Astrocyte (in vitro differentiated cells and primary cell): ENCODE measurements around the gene SELENOF.

Experiments used
- CTCF ChIP-seq: IDR thresholded peaks from 2 replicates; pipeline ENCODE4 v1.5.1; 2011; ENCODE audit warnings: low read depth, mild to moderate bottlenecking, inconsistent platforms, low read length, moderate library complexity; ENCODE audit not compliant: insufficient read depth
- EZH2 ChIP-seq: IDR thresholded peaks from 2 replicates; pipeline ENCODE4 v1.6.1; 2012; ENCODE audit warnings: mild to moderate bottlenecking, low read length, inconsistent platforms; ENCODE audit not compliant: insufficient read depth

DNA sequence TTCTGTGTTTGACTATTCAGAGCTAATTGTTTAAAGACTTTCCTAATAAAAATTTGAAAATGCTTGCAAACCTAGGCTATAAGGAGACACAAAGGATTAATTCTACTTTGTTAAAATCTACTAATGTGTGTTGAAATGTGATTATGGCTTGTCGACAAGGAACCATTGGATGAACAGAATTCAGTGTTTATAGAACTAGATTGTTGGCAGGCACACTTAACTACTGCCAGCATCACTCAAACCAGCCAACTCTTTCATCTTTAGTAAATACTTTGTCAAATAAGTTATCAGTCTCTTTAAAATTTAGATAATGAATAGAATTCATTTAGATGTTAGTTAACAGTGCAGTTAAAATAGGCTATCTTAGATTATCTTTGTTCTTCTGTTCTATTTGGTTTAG, 28.1 kb upstream of the SELENOF start:
- TF ChIP-seq CTCF, result no peak
- TF ChIP-seq EZH2, result no peak
